PC-9 (cell line): ENCODE data around the gene GUCY2C.

ENCODE experiments used
- EZH2 ChIP-seq: fragments of 200-600 bp; sonication (generic); IDR thresholded peaks from 2 replicates; pipeline ENCODE4 v1.8.0; 2017; ENCODE audit warnings: antibody characterized with exemption, low read depth
- TF ChIP-seq, protein P1 (sequence below): fragments of 200-600 bp; sonication (generic); conservative IDR thresholded peaks from 2 replicates; pipeline ENCODE4 v1.6.1; 2017; ENCODE audit warnings: mixed run types, antibody characterized with exemption, mild to moderate bottlenecking, moderate library complexity

GRCh38 chr12:14695715-14696141, 671 bp downstream of the GUCY2C start:
- TF ChIP-seq, protein P1, sequence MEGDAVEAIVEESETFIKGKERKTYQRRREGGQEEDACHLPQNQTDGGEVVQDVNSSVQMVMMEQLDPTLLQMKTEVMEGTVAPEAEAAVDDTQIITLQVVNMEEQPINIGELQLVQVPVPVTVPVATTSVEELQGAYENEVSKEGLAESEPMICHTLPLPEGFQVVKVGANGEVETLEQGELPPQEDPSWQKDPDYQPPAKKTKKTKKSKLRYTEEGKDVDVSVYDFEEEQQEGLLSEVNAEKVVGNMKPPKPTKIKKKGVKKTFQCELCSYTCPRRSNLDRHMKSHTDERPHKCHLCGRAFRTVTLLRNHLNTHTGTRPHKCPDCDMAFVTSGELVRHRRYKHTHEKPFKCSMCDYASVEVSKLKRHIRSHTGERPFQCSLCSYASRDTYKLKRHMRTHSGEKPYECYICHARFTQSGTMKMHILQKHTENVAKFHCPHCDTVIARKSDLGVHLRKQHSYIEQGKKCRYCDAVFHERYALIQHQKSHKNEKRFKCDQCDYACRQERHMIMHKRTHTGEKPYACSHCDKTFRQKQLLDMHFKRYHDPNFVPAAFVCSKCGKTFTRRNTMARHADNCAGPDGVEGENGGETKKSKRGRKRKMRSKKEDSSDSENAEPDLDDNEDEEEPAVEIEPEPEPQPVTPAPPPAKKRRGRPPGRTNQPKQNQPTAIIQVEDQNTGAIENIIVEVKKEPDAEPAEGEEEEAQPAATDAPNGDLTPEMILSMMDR, result no peak
- TF ChIP-seq EZH2, result no peak
